Measurements from ENCODE around the gene SHISA9.

The SHISA9 gene

GRCh38 chr16:12992066-12992465, 90.7 kb downstream of the SHISA9 start:
- DNase-seq (ENCODE audit: extremely low read depth, insufficient read length) = no peak
- Histone ChIP-seq H3K4me3 (replicated peaks; ENCODE audit: low read depth, low read length) (no peak overlapping the region), H3K27me3 (replicated peaks; ENCODE audit: control insufficient read depth, insufficient read depth, low read length) (no peaks in the 10 kb centered on the region; the same call in 1 of the 2 replicates), H3K36me3 (ENCODE audit: control insufficient read depth, insufficient read depth, low read length) (no peaks in the 10 kb centered on the region)
- TF ChIP-seq CTCF (IDR thresholded peaks at IDR 0.05; ENCODE audit: insufficient read depth, low read length, poor library complexity, severe bottlenecking) = no peak

GRCh38 chr16:12994402-12994801, 93.0 kb downstream of the SHISA9 start:
- TF ChIP-seq CTCF (IDR thresholded peaks at IDR 0.05; ENCODE audit: insufficient read depth, low read length, poor library complexity, severe bottlenecking) = no peak
- no peak overlapping the region for H3K4me3 ChIP-seq (replicated peaks; ENCODE audit: low read depth, low read length)
- H3K27me3 ChIP-seq (replicated peaks; ENCODE audit: control insufficient read depth, insufficient read depth, low read length) = no peaks in the 10 kb centered on the region; the same call in 1 of the 2 replicates
- H3K36me3 ChIP-seq (ENCODE audit: control insufficient read depth, insufficient read depth, low read length) = no peaks in the 10 kb centered on the region
- no peak for DNase-seq (ENCODE audit: extremely low read depth, insufficient read length)

GRCh38 chr16:12995721-12996372, 94.4 kb downstream of the SHISA9 start:
- Histone ChIP-seq H3K27me3 (replicated peaks; ENCODE audit: control insufficient read depth, insufficient read depth, low read length) (no peaks in the 10 kb centered on the region), H3K4me3 (replicated peaks; ENCODE audit: low read depth, low read length) (no peak overlapping the region), H3K36me3 (ENCODE audit: control insufficient read depth, insufficient read depth, low read length) (no peaks in the 10 kb centered on the region)
- TF ChIP-seq CTCF (IDR thresholded peaks at IDR 0.05; ENCODE audit: insufficient read depth, low read length, poor library complexity, severe bottlenecking) = no peak
- no peak for DNase-seq (ENCODE audit: extremely low read depth, insufficient read length)

- Histone ChIP-seq H3K36me3 (ENCODE audit: control insufficient read depth, insufficient read depth, low read length) (no peaks in the 10 kb centered on the region), H3K27me3 (replicated peaks; ENCODE audit: control insufficient read depth, insufficient read depth, low read length) (no peaks in the 10 kb centered on the region), H3K4me3 (replicated peaks; ENCODE audit: low read depth, low read length) (no peak overlapping the region)
- DNase-seq (ENCODE audit: extremely low read depth, insufficient read length) = no peak
- TF ChIP-seq CTCF (IDR thresholded peaks at IDR 0.05; ENCODE audit: insufficient read depth, low read length, poor library complexity, severe bottlenecking) = no peak
These were observed 97.1 kb downstream of the SHISA9 start for GRCh38 chr16:12998361-12999085.

- no peaks in the 10 kb centered on the region for H3K36me3 ChIP-seq (ENCODE audit: control insufficient read depth, insufficient read depth, low read length)
- no peak for TF ChIP-seq CTCF (IDR thresholded peaks at IDR 0.05; ENCODE audit: insufficient read depth, low read length, poor library complexity, severe bottlenecking)
- H3K27me3 ChIP-seq (replicated peaks; ENCODE audit: control insufficient read depth, insufficient read depth, low read length) = no peaks in the 10 kb centered on the region
- H3K4me3 ChIP-seq (replicated peaks; ENCODE audit: low read depth, low read length) = no peak overlapping the region
- DNase-seq (ENCODE audit: extremely low read depth, insufficient read length) = no peak
These were observed 98.0 kb downstream of the SHISA9 start for GRCh38 chr16:12999368-12999767.

Data from GM06990 (cell line).